ENCODE measurements around the gene CGB5.
"Not testable (repeated sequence)": the region's sequence is repeated elsewhere in the genome, so short reads cannot be mapped to it uniquely, and the experiment has no call there.

- TF ChIP-seq POLR2A (IDR thresholded peaks at IDR 0.05; ENCODE audit: low read length); GATA1 (IDR thresholded peaks at IDR 0.05; ENCODE audit: low read depth, low read length): not testable (repeated sequence)
Observed at GRCh38 chr19:49024233-49024632, 19.4 kb upstream of the CGB5 start, which contains the start of gene CGB3.

All from erythroblast (primary cell).